SH-SY5Y (cell line): ENCODE data around the gene MATN1.
A peak's percentile ranks its signal among the peaks of the same experiment; 100 is the strongest.

Experiments
- GATA2 ChIP-seq: IDR thresholded peaks from 2 replicates; pipeline ENCODE4 v1.6.1; 2011; ENCODE audit warnings: mild to moderate bottlenecking, low read depth, low read length
- GATA3 ChIP-seq: IDR thresholded peaks from 2 replicates; pipeline ENCODE4 v1.6.1; 2011; ENCODE audit warnings: low read depth, mild to moderate bottlenecking, low read length, moderate library complexity

Gene MATN1

GRCh38 chr1:30713311-30713710, 10.1 kb downstream of the MATN1 start:
- no peak for TF ChIP-seq GATA3
- no peak for TF ChIP-seq GATA2

- TF ChIP-seq GATA3 (no peak), GATA2 (no peak)
Measured at GRCh38 chr1:30712583-30712982, 10.8 kb downstream of the MATN1 start.

GRCh38 chr1:30710407-30710806, 13.0 kb downstream of the MATN1 start:
- no peak for TF ChIP-seq GATA3
- no peak for TF ChIP-seq GATA2

- no peak for TF ChIP-seq GATA2
- TF ChIP-seq GATA3: no peak
Measured at GRCh38 chr1:30708361-30708728, 15.0 kb downstream of the MATN1 start.

- no peak for TF ChIP-seq GATA3
- peak; percentile 15; the same call in 1 of the 2 replicates for TF ChIP-seq GATA2
Measured at GRCh38 chr1:30707412-30708360, 15.7 kb downstream of the MATN1 start.

GRCh38 chr1:30706528-30706927, 16.9 kb downstream of the MATN1 start:
- TF ChIP-seq GATA3 (no peak), GATA2 (no peak)

- TF ChIP-seq GATA3 (no peak), GATA2 (no peak)
Measured at GRCh38 chr1:30705698-30706097, 17.7 kb downstream of the MATN1 start.

- TF ChIP-seq GATA3 (no peak), GATA2 (no peak)
Measured at GRCh38 chr1:30704765-30705509, 18.4 kb downstream of the MATN1 start.

- no peak for TF ChIP-seq GATA3
- no peak for TF ChIP-seq GATA2
Measured at GRCh38 chr1:30704271-30704670, 19.1 kb downstream of the MATN1 start.

GRCh38 chr1:30702823-30703222, 20.6 kb downstream of the MATN1 start:
- TF ChIP-seq GATA2 (no peak), GATA3 (no peak)

- TF ChIP-seq GATA3 (no peak), GATA2 (no peak)
Measured at GRCh38 chr1:30701258-30701633, 22.1 kb downstream of the MATN1 start.

GRCh38 chr1:30700528-30701257, 22.7 kb downstream of the MATN1 start:
- no peak for TF ChIP-seq GATA3
- no peak for TF ChIP-seq GATA2

- TF ChIP-seq GATA2 (no peak), GATA3 (no peak)
Measured at GRCh38 chr1:30699762-30700161, 23.6 kb downstream of the MATN1 start.

- TF ChIP-seq GATA2: no peak
- TF ChIP-seq GATA3: no peak
Measured at GRCh38 chr1:30698401-30698981, 24.9 kb downstream of the MATN1 start.
